Stimulated activated naive B cell treated with anti-CD40 and anti-IgM and Interleukin-4, amounts not matched to agents 10 μg/mL and 1 μg/mL and 100 μg/mL, for 72 hours (primary cell): Measurements from ENCODE around the gene TSPEAR.

Experiments used
- ATAC-seq, 2 donors: fragments of 150-1000 bp; cut with Tn5 transposase; replicated peaks; 2 replicates each; pipeline ENCODE4 v1.10.0; 2021; ENCODE audit warnings: moderate library complexity in 1 of 2
- DNase-seq: peaks from one replicate; pipeline ENCODE4 v3.0.0; 2021
- H3K27ac Mint-ChIP-seq: one replicate; pipeline ENCODE4 v1.8.0; 2022; ENCODE audit warnings: mild to moderate bottlenecking, mixed read lengths
- H3K27me3 Mint-ChIP-seq, 2 donors: one replicate each; pipeline ENCODE4 v1.8.0; 2022; ENCODE audit warnings: mixed read lengths in 2 of 2
- H3K36me3 Mint-ChIP-seq, 2 donors: one replicate each; pipeline ENCODE4 v1.8.0; 2022; ENCODE audit warnings: mixed read lengths in 2 of 2, mild to moderate bottlenecking in 1 of 2
- H3K4me1 Mint-ChIP-seq, 2 donors: one replicate each; pipeline ENCODE4 v1.8.0; 2022; ENCODE audit warnings: mixed read lengths in 2 of 2, mild to moderate bottlenecking in 1 of 2
- H3K4me3 Mint-ChIP-seq, 2 donors: one replicate each; pipeline ENCODE4 v1.8.0; 2022; ENCODE audit warnings: mild to moderate bottlenecking in 2 of 2, mixed read lengths in 2 of 2, moderate library complexity in 1 of 2
- H3K9me3 Mint-ChIP-seq, 2 donors: one replicate each; pipeline ENCODE4 v1.8.0; 2022; ENCODE audit warnings: mixed read lengths in 2 of 2, mild to moderate bottlenecking in 1 of 2

TSPEAR gene

GRCh38 chr21:44720170-44720569, 8.8 kb upstream of the TSPEAR start:
- H3K36me3 Mint-ChIP-seq, result peaks cover 0 to 2% of the 10 kb centered on the region in 2 donors
- ATAC-seq (no peak), DNase-seq (no peak)
- H3K9me3 Mint-ChIP-seq, result peaks cover 3 to 6% of the 10 kb centered on the region in 2 donors
- H3K27me3 Mint-ChIP-seq, result peaks cover 47 to 72% of the 10 kb centered on the region in 2 donors
- no peak overlapping the region for H3K27ac Mint-ChIP-seq
- no peak overlapping the region for H3K4me3 Mint-ChIP-seq
- H3K4me1 Mint-ChIP-seq, result peaks cover 4 to 15% of the 10 kb centered on the region in 2 donors

GRCh38 chr21:44718571-44718970, 7.2 kb upstream of the TSPEAR start:
- H3K9me3 Mint-ChIP-seq, result peaks cover 4 to 6% of the 10 kb centered on the region in 2 donors
- DNase-seq (no peak), ATAC-seq (no peak)
- H3K4me1 Mint-ChIP-seq, result peaks cover 7 to 15% of the 10 kb centered on the region in 2 donors
- H3K4me3 Mint-ChIP-seq, result no peak overlapping the region
- H3K36me3 Mint-ChIP-seq, result peaks cover 0 to 4% of the 10 kb centered on the region in 2 donors
- H3K27ac Mint-ChIP-seq, result no peak overlapping the region
- H3K27me3 Mint-ChIP-seq, result peaks cover 54 to 74% of the 10 kb centered on the region in 2 donors

DNA sequence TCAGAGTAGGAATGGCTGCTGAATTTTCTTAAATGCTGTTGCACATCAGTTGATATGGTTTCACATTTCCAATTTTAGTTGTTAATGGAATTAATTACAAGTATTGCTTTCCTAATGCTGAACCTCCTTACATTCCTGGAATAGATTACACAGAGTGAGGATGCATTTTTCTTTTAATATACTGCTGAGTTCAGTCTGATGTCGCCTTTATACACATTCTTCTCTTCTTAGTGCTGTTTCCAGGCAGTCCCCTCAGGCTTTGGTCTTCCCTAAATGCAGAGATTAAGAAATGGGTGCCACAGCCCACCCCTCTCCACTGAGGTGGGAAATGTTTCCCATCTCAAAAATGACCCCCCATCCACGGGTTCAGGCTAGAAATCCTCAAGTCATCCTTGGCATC, 6.7 kb upstream of the TSPEAR start:
- Mint-ChIP-seq H3K4me1 (peaks cover 4 to 10% of the 10 kb centered on the region in 2 donors), H3K27me3 (peaks cover 57 to 74% of the 10 kb centered on the region in 2 donors), H3K4me3 (no peak overlapping the region), H3K9me3 (peaks cover 4 to 6% of the 10 kb centered on the region in 2 donors), H3K27ac (no peak overlapping the region), H3K36me3 (peaks cover 0 to 4% of the 10 kb centered on the region in 2 donors)
- ATAC-seq, result no peak
- DNase-seq, result no peak

- Mint-ChIP-seq H3K9me3 (peaks cover 4 to 6% of the 10 kb centered on the region in 2 donors), H3K4me1 (peaks cover 6 to 11% of the 10 kb centered on the region in 2 donors), H3K4me3 (no peak overlapping the region), H3K27me3 (peaks cover 56 to 75% of the 10 kb centered on the region in 2 donors), H3K27ac (no peak overlapping the region), H3K36me3 (peaks cover 0 to 4% of the 10 kb centered on the region in 2 donors)
- DNase-seq (no peak), ATAC-seq (no peak)
Measured at GRCh38 chr21:44716984-44717383, 5.6 kb upstream of the TSPEAR start.

DNA sequence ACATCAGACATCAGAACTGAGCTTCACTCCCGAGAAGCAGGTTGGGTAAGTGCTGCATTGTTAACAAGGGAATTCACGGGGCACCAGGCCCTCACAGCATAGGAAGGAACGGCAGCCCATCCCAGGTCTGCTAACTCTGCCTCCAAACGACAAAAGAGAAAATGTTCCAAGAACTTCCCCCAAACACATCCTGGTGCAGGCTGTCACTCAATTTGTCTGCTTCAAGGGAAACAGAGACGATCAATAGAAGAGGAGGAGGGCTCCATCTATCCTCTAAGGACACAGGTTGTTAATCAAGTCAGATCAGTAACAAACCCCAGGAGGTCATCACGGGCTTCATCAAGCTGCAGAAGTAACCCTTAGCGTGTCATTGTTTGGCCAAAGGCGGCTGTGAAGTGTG, 3.5 kb upstream of the TSPEAR start:
- Mint-ChIP-seq H3K4me3 (no peak overlapping the region), H3K9me3 (peaks cover 4 to 6% of the 10 kb centered on the region in 2 donors), H3K27ac (no peak overlapping the region), H3K4me1 (peaks cover 6 to 25% of the 10 kb centered on the region in 2 donors), H3K36me3 (peaks cover 0 to 4% of the 10 kb centered on the region in 2 donors), H3K27me3 (peaks cover 55 to 79% of the 10 kb centered on the region in 2 donors)
- ATAC-seq (no peak), DNase-seq (no peak)

DNA sequence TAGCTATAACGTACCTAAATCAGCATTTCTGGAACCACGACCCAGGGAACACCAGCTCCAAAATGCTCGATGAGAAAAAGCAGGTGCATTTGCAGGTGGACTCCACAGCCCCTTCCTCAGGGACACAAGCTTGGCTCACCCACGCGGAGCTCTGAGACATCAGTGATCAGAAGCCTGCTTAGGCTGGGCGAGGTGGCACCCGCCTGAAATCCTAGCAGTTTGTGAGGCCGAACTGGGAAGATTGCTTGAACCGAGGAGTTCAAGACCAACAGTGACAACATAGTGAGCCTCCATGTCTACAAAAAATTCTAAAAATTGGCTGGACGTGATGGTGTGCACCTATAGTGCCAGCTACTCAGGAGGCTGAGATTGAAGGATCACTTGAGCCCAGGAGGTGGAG, 2.5 kb upstream of the TSPEAR start:
- Mint-ChIP-seq H3K4me3 (no peak overlapping the region), H3K27me3 (peaks cover 61 to 80% of the 10 kb centered on the region in 2 donors), H3K27ac (no peak overlapping the region), H3K36me3 (peaks cover 0 to 4% of the 10 kb centered on the region in 2 donors), H3K9me3 (peaks cover 4 to 6% of the 10 kb centered on the region in 2 donors), H3K4me1 (peaks cover 9 to 36% of the 10 kb centered on the region in 2 donors)
- ATAC-seq (no peak), DNase-seq (no peak)

DNA sequence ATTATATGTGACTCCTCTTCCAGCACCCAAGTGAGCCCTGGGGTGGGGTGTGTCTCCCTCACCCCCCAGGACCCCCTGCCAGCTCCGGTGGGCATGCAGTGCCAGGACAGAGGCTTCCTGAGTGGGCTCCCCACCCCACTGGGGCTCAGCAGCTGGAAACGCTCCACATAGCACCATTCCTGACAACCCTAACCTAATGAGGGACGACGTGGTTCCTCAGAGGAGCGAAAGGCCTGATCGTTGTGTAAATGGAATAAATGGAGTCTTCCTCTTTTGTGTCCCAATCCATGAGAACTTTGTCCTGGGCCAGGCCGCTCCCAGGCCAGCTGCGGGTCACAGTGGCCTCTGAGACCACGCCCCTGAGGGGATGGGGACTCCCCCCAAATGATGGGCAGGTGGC, 1.8 kb upstream of the TSPEAR start:
- peaks cover 9 to 40% of the 10 kb centered on the region in 2 donors for H3K4me1 Mint-ChIP-seq
- H3K4me3 Mint-ChIP-seq, result no peak overlapping the region
- peaks cover 0 to 4% of the 10 kb centered on the region in 2 donors for H3K36me3 Mint-ChIP-seq
- peaks cover 4 to 6% of the 10 kb centered on the region in 2 donors for H3K9me3 Mint-ChIP-seq
- ATAC-seq (no peak), DNase-seq (no peak)
- H3K27me3 Mint-ChIP-seq, result peaks cover 60 to 80% of the 10 kb centered on the region in 2 donors
- no peak overlapping the region for H3K27ac Mint-ChIP-seq

DNA sequence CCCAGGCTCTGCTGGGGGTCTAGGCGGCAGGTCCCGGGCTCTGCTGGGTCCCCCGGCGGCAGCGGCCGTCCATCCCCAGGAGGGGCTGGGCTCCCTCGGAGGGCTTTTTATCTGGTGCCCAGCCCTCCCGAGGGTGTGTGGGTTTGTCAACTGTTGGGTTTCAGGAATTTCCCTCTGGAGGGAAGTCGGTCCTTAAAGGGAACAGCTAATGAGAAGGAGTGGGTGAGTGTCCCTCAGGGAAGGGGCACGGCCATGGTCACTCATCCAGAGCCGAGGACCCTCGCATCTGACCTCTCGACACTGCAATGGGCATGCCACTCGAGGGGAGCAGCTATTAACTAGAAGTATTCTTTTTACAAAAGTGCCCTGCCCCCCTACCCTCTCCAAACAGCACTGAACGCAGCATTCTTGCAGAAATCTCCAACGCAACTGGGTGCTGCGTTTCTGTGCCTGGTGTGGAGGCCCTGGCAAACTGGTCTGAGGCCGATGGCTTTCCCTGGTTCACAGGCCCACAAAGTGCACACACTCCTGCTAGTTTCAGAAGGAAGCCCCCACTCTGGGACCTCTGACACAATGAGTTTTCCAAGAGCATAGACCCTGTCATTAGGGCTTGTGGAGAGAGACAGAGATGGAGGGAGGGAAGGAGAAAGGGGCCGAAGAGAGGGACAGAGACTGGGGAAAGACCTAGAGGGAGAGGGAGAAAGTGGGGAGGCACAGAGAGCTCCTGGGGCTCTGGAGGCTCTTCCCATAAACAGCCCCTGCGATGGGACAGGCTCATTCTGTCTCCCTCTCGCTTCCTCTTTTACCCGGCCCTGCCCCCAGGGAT, 1.0 kb upstream of the TSPEAR start:
- H3K27ac Mint-ChIP-seq, result no peak overlapping the region
- peaks cover 0 to 4% of the 10 kb centered on the region in 2 donors for H3K36me3 Mint-ChIP-seq
- peaks cover 66 to 86% of the 10 kb centered on the region in 2 donors for H3K27me3 Mint-ChIP-seq
- H3K9me3 Mint-ChIP-seq, result peaks cover 4 to 6% of the 10 kb centered on the region in 2 donors
- no peak for DNase-seq
- ATAC-seq, result no peak
- peaks cover 9 to 40% of the 10 kb centered on the region in 2 donors for H3K4me1 Mint-ChIP-seq
- no peak overlapping the region for H3K4me3 Mint-ChIP-seq

DNA sequence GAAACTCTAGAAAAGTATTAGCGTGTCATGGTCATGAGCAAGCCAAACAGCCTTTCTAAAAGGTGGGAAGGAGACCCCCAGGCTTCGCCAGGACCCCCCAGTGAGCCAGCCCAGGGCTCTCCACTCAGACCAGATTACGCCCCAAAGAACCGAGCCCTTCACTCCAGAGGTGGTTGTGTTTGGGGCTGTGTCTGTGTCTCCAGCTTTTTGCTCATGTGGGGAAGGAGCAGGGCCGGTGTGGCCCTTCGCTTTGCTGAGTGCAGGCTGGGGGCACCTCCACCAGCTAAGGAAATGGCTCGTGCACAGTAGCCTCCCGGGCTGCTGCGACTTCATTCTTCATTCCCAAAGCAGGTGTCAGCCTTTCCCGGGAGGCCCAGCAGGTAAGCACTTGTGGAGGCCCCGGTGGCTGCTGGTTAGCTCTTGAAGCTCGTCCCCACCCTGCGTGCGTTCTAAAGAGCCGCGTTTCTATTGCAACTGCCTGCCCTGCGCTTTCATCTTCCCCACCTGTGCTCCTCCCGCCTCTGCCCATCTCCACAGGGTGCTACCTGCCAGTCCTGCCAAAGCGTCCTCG, 531 bp downstream of the TSPEAR start:
- Mint-ChIP-seq H3K4me1 (peaks cover 9 to 40% of the 10 kb centered on the region in 2 donors), H3K9me3 (peaks cover 3 to 4% of the 10 kb centered on the region in 2 donors), H3K4me3 (no peak overlapping the region), H3K27ac (no peak overlapping the region), H3K27me3 (peaks cover 72 to 97% of the 10 kb centered on the region in 2 donors), H3K36me3 (peaks cover 4 to 7% of the 10 kb centered on the region in 2 donors)
- no peak for DNase-seq
- no peak for ATAC-seq

- H3K36me3 Mint-ChIP-seq, result peaks cover 7 to 8% of the 10 kb centered on the region in 2 donors
- peaks cover 5 to 6% of the 10 kb centered on the region in 2 donors for H3K9me3 Mint-ChIP-seq
- DNase-seq, result no peak
- no peak overlapping the region for H3K4me3 Mint-ChIP-seq
- peaks cover 74 to 96% of the 10 kb centered on the region in 2 donors for H3K27me3 Mint-ChIP-seq
- no peak for ATAC-seq
- H3K27ac Mint-ChIP-seq, result no peak overlapping the region
- H3K4me1 Mint-ChIP-seq, result peaks cover 9 to 40% of the 10 kb centered on the region in 2 donors
Measured at GRCh38 chr21:44710294-44710665, 1.1 kb downstream of the TSPEAR start.

- peaks cover 7 to 12% of the 10 kb centered on the region in 2 donors for H3K36me3 Mint-ChIP-seq
- H3K27ac Mint-ChIP-seq, result peak overlapping the region; percentile 33
- peaks cover 7 to 34% of the 10 kb centered on the region in 2 donors for H3K4me1 Mint-ChIP-seq
- peaks cover 76 to 96% of the 10 kb centered on the region in 2 donors for H3K27me3 Mint-ChIP-seq
- ATAC-seq (no peak), DNase-seq (no peak)
- H3K4me3 Mint-ChIP-seq, result peak overlapping the region in 1 of 2 donors; percentile 15
- peaks cover 11% of the 10 kb centered on the region in 2 donors for H3K9me3 Mint-ChIP-seq
Measured at GRCh38 chr21:44709426-44710293, 1.7 kb downstream of the TSPEAR start.

GRCh38 chr21:44708866-44709425, 2.4 kb downstream of the TSPEAR start:
- Mint-ChIP-seq H3K4me1 (peaks cover 6 to 34% of the 10 kb centered on the region in 2 donors), H3K27me3 (peaks cover 76 to 96% of the 10 kb centered on the region in 2 donors), H3K36me3 (peaks cover 10% of the 10 kb centered on the region in 2 donors), H3K4me3 (peak overlapping the region in 1 of 2 donors; percentile 15), H3K9me3 (peaks cover 11 to 12% of the 10 kb centered on the region in 2 donors), H3K27ac (peak overlapping the region; percentile 33)
- DNase-seq (no peak), ATAC-seq (no peak)

GRCh38 chr21:44708213-44708865, 3.0 kb downstream of the TSPEAR start:
- peaks cover 73 to 96% of the 10 kb centered on the region in 2 donors for H3K27me3 Mint-ChIP-seq
- peaks cover 10% of the 10 kb centered on the region in 2 donors for H3K36me3 Mint-ChIP-seq
- ATAC-seq, result no peak
- peaks cover 11 to 12% of the 10 kb centered on the region in 2 donors for H3K9me3 Mint-ChIP-seq
- H3K4me1 Mint-ChIP-seq, result peaks cover 6 to 34% of the 10 kb centered on the region in 2 donors
- H3K4me3 Mint-ChIP-seq, result no peak overlapping the region
- no peak overlapping the region for H3K27ac Mint-ChIP-seq
- no peak for DNase-seq
